GM12801 (cell line): ENCODE data around the gene PRR5L.

Source experiments
- CTCF ChIP-seq: IDR thresholded peaks from one replicate; pipeline ENCODE4 v1.5.1; 2011; ENCODE audit warnings: control low read depth; ENCODE audit not compliant: insufficient read length; ENCODE audit errors: extremely low read depth

The PRR5L gene

GRCh38 chr11:36501236-36501635, 205.1 kb downstream of the PRR5L start:
- TF ChIP-seq CTCF = no peak

- TF ChIP-seq CTCF = no peak
These were observed 211.9 kb downstream of the PRR5L start for GRCh38 chr11:36507824-36508489.

GRCh38 chr11:36508743-36509142, 212.7 kb downstream of the PRR5L start:
- no peak for TF ChIP-seq CTCF

GRCh38 chr11:36509201-36509639, 213.1 kb downstream of the PRR5L start:
- no peak for TF ChIP-seq CTCF

GRCh38 chr11:36509694-36510593, 213.9 kb downstream of the PRR5L start, which contains the start of gene TRAF6:
Gene TRAF6 (minus strand): TSS chr11:36510272. CDS start chr11:36501515, 8,757 bp downstream.
- TF ChIP-seq CTCF = no peak

- no peak for TF ChIP-seq CTCF
These were observed 214.5 kb downstream of the PRR5L start for GRCh38 chr11:36510594-36510942.

GRCh38 chr11:36512016-36512415, 215.9 kb downstream of the PRR5L start:
- no peak for TF ChIP-seq CTCF
